ENCODE measurements around the gene IGSF9B.

DNA sequence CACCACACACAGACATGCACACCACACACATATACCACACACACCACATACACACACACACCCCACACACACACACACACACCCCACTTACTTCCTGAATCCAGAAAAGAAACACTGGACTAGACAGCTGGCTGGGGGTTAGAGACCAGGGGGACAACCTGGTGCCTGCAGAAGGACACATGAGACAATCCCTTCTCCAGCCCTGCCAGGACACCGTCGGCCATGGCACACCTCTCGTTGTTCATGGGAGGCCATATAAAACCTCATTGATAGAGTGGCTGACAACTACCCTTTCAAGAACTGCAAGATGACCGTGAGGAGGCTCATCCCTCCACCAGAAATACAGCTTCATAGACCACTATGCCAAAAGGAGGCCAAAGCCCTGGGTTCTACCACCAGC lies 54.3 kb downstream of the IGSF9B start:
- TF ChIP-seq CTCF (IDR thresholded peaks at IDR 0.05; ENCODE audit: low read depth, low read length, missing input control) (no peak), GABPA (IDR thresholded peaks at IDR 0.05 in 1 of 2, conservative IDR thresholded peaks at IDR 0.05 in 1 of 2) (no peak)
- TF ChIP-seq, protein P1, sequence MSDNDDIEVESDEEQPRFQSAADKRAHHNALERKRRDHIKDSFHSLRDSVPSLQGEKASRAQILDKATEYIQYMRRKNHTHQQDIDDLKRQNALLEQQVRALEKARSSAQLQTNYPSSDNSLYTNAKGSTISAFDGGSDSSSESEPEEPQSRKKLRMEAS (IDR thresholded peaks at IDR 0.05): no peak

Measured in liver (tissue), 3 donors.